WTC11 (cell line): ENCODE results near the gene SLC7A6OS. TPM values are rescaled to one million over a fixed set of nuclear protein-coding genes. Genes with fewer than 3 reads are reported as not detected.

Experiments
- ATAC-seq: fragments of 200-7000 bp; cut with Tn5 transposase; 2 replicates; pipeline ENCODE4 v1.10.0; 2021; ENCODE audit warnings: mild to moderate bottlenecking, moderate library complexity
- CTCF ChIA-PET: fragments of 300-600 bp; sonication (Branson Sonifier 250); formaldehyde crosslinking; loops from one replicate; lab custom pipeline; 2021; ENCODE audit warnings: antibody characterized with exemption; lab: Charles Lee
- POLR2A ChIA-PET: fragments of 350-600 bp; sonication (Branson Sonifier 250); formaldehyde crosslinking; loops from one replicate; lab custom pipeline; 2021; ENCODE audit warnings: antibody characterized with exemption; lab: Charles Lee
- DNase-seq: peaks from one replicate; pipeline ENCODE4 v3.0.0; 2021; ENCODE audit warnings: low spot score
- H3K27ac Mint-ChIP-seq: 2 replicates; pipeline ENCODE4 v1.8.0; 2021; ENCODE audit warnings: mixed read lengths
- H3K27me3 Mint-ChIP-seq: 2 replicates; pipeline ENCODE4 v1.8.0; 2021; ENCODE audit warnings: low read depth, mild to moderate bottlenecking, moderate library complexity, mixed read lengths
- H3K36me3 Mint-ChIP-seq: 2 replicates; pipeline ENCODE4 v1.8.0; 2021; ENCODE audit warnings: mixed read lengths
- H3K4me1 Mint-ChIP-seq: 2 replicates; pipeline ENCODE4 v1.8.0; 2022; ENCODE audit warnings: mixed read lengths
- H3K4me3 Mint-ChIP-seq: 2 replicates; pipeline ENCODE4 v1.8.0; 2021; ENCODE audit warnings: mild to moderate bottlenecking, moderate library complexity, mixed read lengths
- H3K9me3 Mint-ChIP-seq: 2 replicates; pipeline ENCODE4 v1.8.0; 2021; ENCODE audit warnings: mixed read lengths
- AR ChIP-seq: fragments of 250-450 bp; sonication (Bioruptor Pico); IDR thresholded peaks from 2 replicates; pipeline ENCODE4 v1.9.0; 2021; ENCODE audit warnings: mild to moderate bottlenecking
- CDX4 ChIP-seq: fragments of 250-450 bp; sonication (Bioruptor Pico); IDR thresholded peaks from 2 replicates; pipeline ENCODE4 v1.9.0; 2021; ENCODE audit warnings: moderate library complexity, mild to moderate bottlenecking, inconsistent platforms, borderline replicate concordance
- E2F4 ChIP-seq: sonication (generic); formaldehyde crosslinking; IDR thresholded peaks from 2 replicates; pipeline ENCODE4 v1.8.1; 2022; ENCODE audit warnings: low read depth, mild to moderate bottlenecking, moderate library complexity, missing genetic modification reagents, borderline replicate concordance
- FOXK1 ChIP-seq: sonication (generic); formaldehyde crosslinking; IDR thresholded peaks from 2 replicates; pipeline ENCODE4 v1.8.0; 2022; ENCODE audit warnings: mild to moderate bottlenecking, moderate library complexity, missing genetic modification reagents
- IRF1 ChIP-seq: sonication (generic); formaldehyde crosslinking; IDR thresholded peaks from 2 replicates; pipeline ENCODE4 v1.8.0; 2023; ENCODE audit warnings: missing genetic modification reagents
- MXD4 ChIP-seq: fragments of 250-450 bp; sonication (Bioruptor Pico); IDR thresholded peaks from 2 replicates; pipeline ENCODE4 v1.8.0; 2021; ENCODE audit warnings: mild to moderate bottlenecking, moderate library complexity, borderline replicate concordance
- NFE2L1 ChIP-seq: sonication (generic); formaldehyde crosslinking; IDR thresholded peaks from 2 replicates; pipeline ENCODE4 v1.8.1; 2023; ENCODE audit warnings: missing genetic modification reagents
- RORB ChIP-seq: fragments of 250-450 bp; sonication (Bioruptor Pico); IDR thresholded peaks from 2 replicates; pipeline ENCODE4 v1.9.0; 2021; ENCODE audit warnings: mild to moderate bottlenecking
- SOX15 ChIP-seq: fragments of 250-450 bp; sonication (Bioruptor Pico); IDR thresholded peaks from 2 replicates; pipeline ENCODE4 v1.9.0; 2021; ENCODE audit warnings: mild to moderate bottlenecking
- SP1 ChIP-seq: sonication (generic); formaldehyde crosslinking; conservative IDR thresholded peaks from 2 replicates; pipeline ENCODE4 v1.8.1; 2022; ENCODE audit warnings: missing genetic modification reagents
- USF2 ChIP-seq: sonication (generic); formaldehyde crosslinking; IDR thresholded peaks from 2 replicates; pipeline ENCODE4 v1.8.1; 2023; ENCODE audit warnings: mild to moderate bottlenecking, missing genetic modification reagents, moderate library complexity
- ZMAT4 ChIP-seq: fragments of 250-450 bp; sonication (Bioruptor Pico); IDR thresholded peaks from 2 replicates; pipeline ENCODE4 v1.9.0; 2021; ENCODE audit warnings: mild to moderate bottlenecking
- ZNF121 ChIP-seq: sonication (generic); formaldehyde crosslinking; IDR thresholded peaks from 2 replicates; pipeline ENCODE4 v1.8.0; 2023; ENCODE audit warnings: missing genetic modification reagents
- ZNF532 ChIP-seq: fragments of 250-450 bp; sonication (Bioruptor Pico); IDR thresholded peaks from 2 replicates; pipeline ENCODE4 v1.9.0; 2021; ENCODE audit warnings: mild to moderate bottlenecking, borderline replicate concordance
- total RNA-seq: library from RNA; stranded (reverse); gene quantifications from 3 replicates; pipeline ENCODE4 v1.2.3, GENCODE V29; 2021

SLC7A6OS gene
- total RNA-seq, 1 experiment from 2014 or later = 22.6 TPM

GRCh38 chr16:68263559-68264127 lies 47.1 kb downstream of the SLC7A6OS start (continued):
- TF ChIP-seq AR (CRISPR knock-in tag) (no peak), CDX4 (no peak), SP1 (CRISPR knock-in tag) (no peak), E2F4 (CRISPR knock-in tag) (no peak), MXD4 (CRISPR knock-in tag) (no peak), ZMAT4 (CRISPR knock-in tag) (no peak), SOX15 (CRISPR knock-in tag) (no peak), RORB (CRISPR knock-in tag) (no peak), FOXK1 (CRISPR knock-in tag) (no peak), ZNF121 (CRISPR knock-in tag) (no peak)
- TF ChIP-seq, all 79 proteins: peak for 0

- no peak for TF ChIP-seq NFE2L1 (CRISPR knock-in tag)
- no peak for TF ChIP-seq IRF1 (CRISPR knock-in tag)
- TF ChIP-seq USF2 = no peak
- no peak for TF ChIP-seq ZNF532 (CRISPR knock-in tag)
- no peaks in the 10 kb centered on the region for H3K36me3 Mint-ChIP-seq
- DNase-seq = no peak
- H3K9me3 Mint-ChIP-seq = no peaks in the 10 kb centered on the region
- H3K4me3 Mint-ChIP-seq = no peak overlapping the region
- H3K4me1 Mint-ChIP-seq = peaks cover 3% of the 10 kb centered on the region; the same call in 1 of the 2 replicates
- no peak for ATAC-seq
- ChIA-PET POLR2A (interaction anchor here (0.6 kb wide), 1 partner anchor 1238 kb away, joined by 3 read pairs; no protein-coding TSS in a partner anchor), CTCF (interaction anchor here (0.6 kb wide), 1 partner anchor 114 kb away, joined by 4 read pairs; no protein-coding TSS in a partner anchor)
- no peak overlapping the region for H3K27ac Mint-ChIP-seq
- H3K27me3 Mint-ChIP-seq = peaks cover 9% of the 10 kb centered on the region
These were observed 51.5 kb downstream of the SLC7A6OS start for GRCh38 chr16:68259007-68259825.
